ENCODE measurements around the gene ARID3C.

The ARID3C gene

GRCh38 chr9:34573599-34574325 lies 55.1 kb downstream of the ARID3C start:
- no peak for TF ChIP-seq CTCF (IDR thresholded peaks at IDR 0.05; ENCODE audit: low read depth, low read length, missing control alignments)
- Histone ChIP-seq H3K36me3 (replicated peaks) (no peaks in the 10 kb centered on the region), H3K4me3 (ENCODE audit: low read depth, low read length) (no peak overlapping the region), H3K27me3 (replicated peaks) (peaks cover 40% of the 10 kb centered on the region), H3K27ac (no peak overlapping the region)
- DNase-seq: no peak
- in situ Hi-C loops (cut with HindIII; ENCODE audit: low pct_ligation_motif_present, low sequenced_read_pairs): no loop called here

GRCh38 chr9:34572628-34573027 lies 56.2 kb downstream of the ARID3C start:
- Histone ChIP-seq H3K36me3 (replicated peaks) (no peaks in the 10 kb centered on the region), H3K4me3 (ENCODE audit: low read depth, low read length) (no peak overlapping the region), H3K27me3 (replicated peaks) (peaks cover 37% of the 10 kb centered on the region), H3K27ac (no peak overlapping the region)
- no peak for DNase-seq
- in situ Hi-C loops (cut with HindIII; ENCODE audit: low pct_ligation_motif_present, low sequenced_read_pairs): no loop called here
- TF ChIP-seq CTCF (IDR thresholded peaks at IDR 0.05; ENCODE audit: low read depth, low read length, missing control alignments): no peak

GRCh38 chr9:34572092-34572491 lies 56.8 kb downstream of the ARID3C start:
- TF ChIP-seq CTCF (IDR thresholded peaks at IDR 0.05; ENCODE audit: low read depth, low read length, missing control alignments): no peak
- Histone ChIP-seq H3K27ac (no peak overlapping the region), H3K27me3 (replicated peaks) (peaks cover 35% of the 10 kb centered on the region), H3K4me3 (ENCODE audit: low read depth, low read length) (no peak overlapping the region), H3K36me3 (replicated peaks) (no peaks in the 10 kb centered on the region)
- in situ Hi-C loops (cut with HindIII; ENCODE audit: low pct_ligation_motif_present, low sequenced_read_pairs): no loop called here
- no peak for DNase-seq

GRCh38 chr9:34571481-34571810 lies 57.4 kb downstream of the ARID3C start:
- DNase-seq: no peak
- Histone ChIP-seq H3K36me3 (replicated peaks) (no peaks in the 10 kb centered on the region), H3K27ac (no peak overlapping the region), H3K4me3 (ENCODE audit: low read depth, low read length) (no peak overlapping the region), H3K27me3 (replicated peaks) (peaks cover 28% of the 10 kb centered on the region)
- TF ChIP-seq CTCF (IDR thresholded peaks at IDR 0.05; ENCODE audit: low read depth, low read length, missing control alignments): no peak
- in situ Hi-C loops (cut with HindIII; ENCODE audit: low pct_ligation_motif_present, low sequenced_read_pairs): no loop called here

Data from brain microvascular endothelial cell (primary cell).